ENCODE results near the gene GALNT18. TPM values are rescaled to one million over a fixed set of nuclear protein-coding genes. Genes with fewer than 3 reads are reported as not detected.
A peak's percentile ranks its signal among the peaks of the same experiment; 100 is the strongest.

The GALNT18 gene
- total RNA-seq, 1 experiment from 2014 or later = 1.7 TPM

DNA sequence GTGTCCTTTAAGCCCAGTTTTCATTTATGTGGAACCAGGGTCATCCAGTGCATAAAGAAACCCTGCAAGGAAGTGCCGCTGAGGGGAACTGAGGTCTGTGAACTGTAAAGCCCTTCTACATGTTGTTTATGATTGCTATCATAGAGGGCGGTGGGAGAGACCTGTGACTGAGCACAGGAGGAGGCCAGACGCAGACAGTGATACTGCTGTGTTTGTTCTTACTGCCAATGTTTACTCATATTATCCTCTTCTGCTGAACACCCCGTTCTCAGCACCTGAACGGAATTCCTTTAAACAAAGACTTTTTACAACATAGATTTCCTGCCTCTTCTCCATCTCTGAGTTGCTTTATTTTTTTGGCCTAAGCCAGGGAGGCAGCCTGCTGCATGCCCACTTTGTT is 967 bp upstream of the GALNT18 start:
- Histone ChIP-seq H2BK5ac (ENCODE audit: insufficient read length, low read length) (no peak overlapping the region), H3K14ac (ENCODE audit: insufficient read depth, low read length) (no peak overlapping the region), H3K4me2 (ENCODE audit: insufficient read depth, insufficient read length, low read length) (no peak overlapping the region), H2BK20ac (ENCODE audit: low read depth, low read length, poor library complexity, severe bottlenecking) (no peak overlapping the region), H3K23ac (ENCODE audit: insufficient read length, low read depth, low read length) (no peak overlapping the region), H4K91ac (ENCODE audit: insufficient read length, low read depth, low read length) (no peak overlapping the region), H2BK12ac (ENCODE audit: insufficient read length, low read depth, low read length) (no peak overlapping the region), H3K27me3 (ENCODE audit: insufficient read depth, low read length) (peaks cover 10% of the 10 kb centered on the region; the same call in 1 of the 2 replicates), H2BK120ac (ENCODE audit: low read depth, low read length, poor library complexity, severe bottlenecking) (no peak overlapping the region), H2BK15ac (ENCODE audit: low read depth, low read length) (no peak overlapping the region), H3K79me2 (ENCODE audit: insufficient read depth, low read length) (no peaks in the 10 kb centered on the region), H4K8ac (replicated peaks; ENCODE audit: insufficient read length, low read depth, low read length) (no peak overlapping the region), H3K4ac (ENCODE audit: low read depth, low read length) (no peak overlapping the region), H3K79me1 (ENCODE audit: insufficient read depth, low read depth, low read length, poor library complexity, severe bottlenecking) (no peaks in the 10 kb centered on the region), H3K9ac (ENCODE audit: extremely low read depth, insufficient read length, low read length) (no peak overlapping the region), H4K5ac (ENCODE audit: insufficient read length, low read depth, low read length) (no peak overlapping the region), H3K56ac (ENCODE audit: insufficient read length, low read depth, low read length) (no peak overlapping the region), H3K23me2 (ENCODE audit: insufficient read length, low read depth, low read length, poor library complexity, severe bottlenecking) (peaks cover 16% of the 10 kb centered on the region), H3K9me3 (ENCODE audit: control insufficient read depth, low read depth, low read length) (no peaks in the 10 kb centered on the region), H3K4me1 (ENCODE audit: insufficient read depth, low read length) (peaks cover 2% of the 10 kb centered on the region; the same call in 1 of the 2 replicates), H4K20me1 (ENCODE audit: control insufficient read depth, insufficient read depth, insufficient read length) (no peaks in the 10 kb centered on the region), H2AK5ac (ENCODE audit: insufficient read length, low read length) (no peak overlapping the region), H2AFZ (ENCODE audit: low read length) (no peak overlapping the region), H3T11ph (ENCODE audit: low read length) (no peak overlapping the region), H3K18ac (ENCODE audit: insufficient read length, low read depth, low read length) (no peak overlapping the region), H3K27ac (ENCODE audit: insufficient read length, low read depth, low read length) (no peak overlapping the region)
- DNase-seq = no peak
- no peak overlapping the region for H3K27ac Mint-ChIP-seq
- H3K4me1 Mint-ChIP-seq = peaks cover 47 to 50% of the 10 kb centered on the region in 2 experiments
- no peak for TF ChIP-seq CTCF (conservative IDR thresholded peaks at IDR 0.05)
- WGBS (ENCODE audit: extremely low coverage, insufficient read length, low lambda C conversion rate) = no CpG with 5 or more reads among the region's 5 CpGs
- peaks cover 88% of the 10 kb centered on the region for H3K27me3 Mint-ChIP-seq (ENCODE audit: low read depth)
- no peaks in the 10 kb centered on the region for H3K9me3 Mint-ChIP-seq
- peak overlapping the region in 1 of 2 experiments; percentile 55; a peak in 2 of 5 replicates for H3K4me3 Mint-ChIP-seq
- H3K36me3 Mint-ChIP-seq (ENCODE audit: insufficient read depth in 1 of 3, low read depth in 3 of 3) = no peaks in the 10 kb centered on the region
